HG03469 (cell line): ENCODE data around the gene MLH1.
"Not testable (repeated sequence)": the region's sequence is repeated elsewhere in the genome, so short reads cannot be mapped to it uniquely, and the experiment has no call there.

Source experiments
- ATAC-seq: cut with Tn5 transposase; IDR thresholded peaks from one replicate; pipeline ENCODE4 v1.9.1; 2021; ENCODE audit warnings: mild to moderate bottlenecking, moderate library complexity, moderate number of reproducible peaks; ENCODE audit not compliant: unreplicated experiment

The MLH1 gene

GRCh38 chr3:37031096-37031682 lies 37.9 kb downstream of the MLH1 start:
- no peak for ATAC-seq

- ATAC-seq = no peak
Measured at GRCh38 chr3:37032961-37033360, 39.6 kb downstream of the MLH1 start.

GRCh38 chr3:37037352-37037751 lies 44.0 kb downstream of the MLH1 start:
- no peak for ATAC-seq

- ATAC-seq = no peak
Measured at GRCh38 chr3:37039161-37039846, 46.0 kb downstream of the MLH1 start.

- no peak for ATAC-seq
Measured at GRCh38 chr3:37040231-37040630, 46.9 kb downstream of the MLH1 start.

GRCh38 chr3:37041546-37042195 lies 48.4 kb downstream of the MLH1 start:
- no peak for ATAC-seq

- ATAC-seq = not testable (repeated sequence)
Measured at GRCh38 chr3:37042712-37043111, 49.4 kb downstream of the MLH1 start.

GRCh38 chr3:37050282-37050681 lies 57.0 kb downstream of the MLH1 start:
- ATAC-seq = no peak

GRCh38 chr3:37052860-37053259 lies 59.5 kb downstream of the MLH1 start:
- no peak for ATAC-seq

GRCh38 chr3:37053337-37053736 lies 60.0 kb downstream of the MLH1 start:
- ATAC-seq = no peak

- no peak for ATAC-seq
Measured at GRCh38 chr3:37053753-37054152, 60.4 kb downstream of the MLH1 start.

GRCh38 chr3:37054370-37054769 lies 61.1 kb downstream of the MLH1 start:
- ATAC-seq = peak; percentile 91

- not testable (repeated sequence) for ATAC-seq
Measured at GRCh38 chr3:37055077-37055476, 61.8 kb downstream of the MLH1 start.

GRCh38 chr3:37056826-37057225 lies 63.5 kb downstream of the MLH1 start:
- ATAC-seq = no peak

- no peak for ATAC-seq
Measured at GRCh38 chr3:37058117-37058516, 64.8 kb downstream of the MLH1 start.

GRCh38 chr3:37064747-37065146 lies 71.4 kb downstream of the MLH1 start:
- ATAC-seq = no peak

GRCh38 chr3:37067577-37067976 lies 74.3 kb downstream of the MLH1 start:
- ATAC-seq = no peak

GRCh38 chr3:37068031-37068430 lies 74.7 kb downstream of the MLH1 start:
- no peak for ATAC-seq

- no peak for ATAC-seq
Measured at GRCh38 chr3:37071921-37072320, 78.6 kb downstream of the MLH1 start.

GRCh38 chr3:37072892-37073291 lies 79.6 kb downstream of the MLH1 start:
- no peak for ATAC-seq

GRCh38 chr3:37074178-37074577 lies 80.9 kb downstream of the MLH1 start:
- no peak for ATAC-seq

GRCh38 chr3:37075955-37076354 lies 82.6 kb downstream of the MLH1 start:
- no peak for ATAC-seq
